AML-193 (cell line): Measurements from ENCODE around the gene RPS6KA1.
"Not testable (repeated sequence)": the region's sequence is repeated elsewhere in the genome, so short reads cannot be mapped to it uniquely, and the experiment has no call there.

ENCODE experiments used
- DNase-seq, 2 experiments: peaks; one replicate each; lab custom pipeline; 2025; lab: John Stamatoyannopoulos, UW

The RPS6KA1 gene

GRCh38 chr1:26598890-26599289 lies 69.3 kb downstream of the RPS6KA1 start:
- DNase-seq = peak; percentile 51 to 69

GRCh38 chr1:26602378-26602959 lies 72.9 kb downstream of the RPS6KA1 start:
- peak; percentile 58 to 61 for DNase-seq

DNA sequence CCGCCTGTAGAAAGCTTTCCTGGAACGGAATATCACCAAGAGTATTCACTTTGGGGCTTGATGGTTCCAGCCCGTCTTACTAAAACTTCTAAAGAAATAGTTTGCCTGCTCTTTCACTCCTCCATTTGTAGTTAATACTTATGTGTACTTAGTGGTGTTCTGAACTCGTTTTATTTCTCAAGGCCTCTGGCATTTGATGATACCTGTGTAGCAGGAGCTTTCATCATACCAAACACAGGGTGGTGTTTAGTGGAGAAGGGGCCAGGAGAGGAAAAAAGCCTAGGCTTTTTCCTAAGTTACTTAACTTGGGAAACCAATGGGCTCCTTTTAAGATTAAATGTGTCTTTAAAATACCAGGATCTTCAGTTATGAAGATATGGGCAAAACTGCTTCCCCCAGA lies 74.3 kb downstream of the RPS6KA1 start:
- no peak for DNase-seq

DNA sequence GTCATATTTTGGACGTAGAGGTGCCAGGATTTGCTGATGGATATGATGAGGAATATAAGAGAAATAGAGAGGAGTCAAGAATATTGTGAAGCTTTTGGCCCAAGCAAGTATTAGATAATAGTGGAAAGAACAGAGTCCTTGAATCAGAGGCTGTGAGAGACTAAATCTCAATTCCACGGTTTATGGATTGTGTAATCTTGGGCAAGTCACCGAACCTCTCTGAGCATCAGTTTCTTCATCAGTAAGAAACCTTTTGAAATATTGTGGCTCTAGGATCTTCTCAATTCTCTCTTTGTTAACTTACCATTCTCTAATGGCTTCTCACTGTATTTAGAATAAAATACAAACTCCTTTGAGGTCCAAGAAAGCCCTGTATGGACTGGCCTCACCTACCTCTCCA lies 77.6 kb downstream of the RPS6KA1 start:
- DNase-seq = peak; percentile 83 to 88

DNA sequence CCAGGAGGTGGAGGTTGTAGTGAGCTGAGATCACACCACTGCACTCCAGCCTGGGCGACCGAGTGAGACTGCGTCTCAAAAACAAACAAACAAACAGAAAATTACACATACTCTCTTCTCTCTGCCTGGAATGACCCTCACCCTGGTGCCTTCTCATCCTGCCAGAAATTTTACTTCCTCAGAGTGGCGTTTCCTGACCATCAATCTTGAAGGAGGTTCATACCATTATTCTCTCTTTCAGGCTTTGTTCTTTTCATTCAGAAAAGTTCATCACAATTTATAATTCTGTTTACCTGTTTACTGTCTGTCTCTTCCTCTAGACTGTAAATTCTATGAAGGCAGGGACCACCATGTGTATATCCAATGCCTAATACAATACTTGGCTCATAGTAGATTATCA lies 79.3 kb downstream of the RPS6KA1 start:
- no peak for DNase-seq

DNA sequence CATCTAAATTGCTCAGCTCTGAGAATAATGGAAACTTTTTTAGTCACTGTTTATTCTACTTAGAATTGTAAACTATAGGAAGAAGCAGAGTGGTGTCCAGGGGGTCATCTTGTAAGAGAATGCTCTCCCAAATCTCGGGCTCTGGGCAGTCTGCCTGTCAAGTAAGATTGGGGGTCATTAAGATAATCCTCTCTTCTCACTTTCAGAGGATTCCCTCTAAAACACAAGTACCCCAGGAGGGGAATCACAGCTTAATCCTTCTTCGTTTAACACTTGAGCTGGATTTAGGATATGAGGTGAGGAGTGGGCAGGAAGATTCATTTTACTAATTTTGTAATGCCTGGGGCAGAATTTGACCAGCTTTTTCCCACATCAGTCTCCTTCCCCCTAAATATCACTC lies 81.2 kb downstream of the RPS6KA1 start:
- DNase-seq = no peak

- DNase-seq = not testable (repeated sequence)
Measured at GRCh38 chr1:26612627-26613026, 83.1 kb downstream of the RPS6KA1 start.

GRCh38 chr1:26614655-26615411 lies 85.3 kb downstream of the RPS6KA1 start:
- DNase-seq = no peak

- DNase-seq = no peak
Measured at GRCh38 chr1:26616881-26617280, 87.3 kb downstream of the RPS6KA1 start.

DNA sequence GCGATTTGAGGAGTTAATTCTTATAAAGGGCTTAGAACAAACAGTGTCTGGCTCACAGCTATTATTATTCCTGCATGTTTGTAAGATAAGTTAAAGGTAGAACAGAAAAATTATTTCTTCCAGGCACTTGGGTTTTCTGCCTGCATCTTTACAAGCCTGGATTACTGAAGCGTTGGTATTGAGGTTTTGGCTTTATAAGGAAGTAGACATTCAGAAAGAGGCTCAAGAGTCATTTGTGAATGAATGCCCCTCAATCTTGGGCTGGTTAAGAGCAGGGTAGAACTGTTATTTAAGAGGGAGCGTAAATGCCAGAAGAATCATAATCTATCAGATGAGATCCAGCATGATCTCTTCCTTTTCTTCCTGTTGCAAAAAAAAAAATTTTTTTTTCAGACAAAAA lies 89.0 kb downstream of the RPS6KA1 start:
- DNase-seq = peak; percentile 16 to 17
